Naive thymus-derived CD8-positive, alpha-beta T cell (primary cell): ENCODE results near the gene FOCAD. TPM values are rescaled to one million over a fixed set of nuclear protein-coding genes. Genes with fewer than 3 reads are reported as not detected.
A peak's percentile ranks its signal among the peaks of the same experiment; 100 is the strongest.
"Not testable (repeated sequence)": the region's sequence is repeated elsewhere in the genome, so short reads cannot be mapped to it uniquely, and the experiment has no call there.

ENCODE experiments used
- ATAC-seq, 2 donors: fragments of 150-1000 bp; cut with Tn5 transposase in 1 of 2; sonication (Bioruptor Pico), chemical (Tn5 transposase) in 1 of 2; 1 replicate in 1 of 2; 2 replicates in 1 of 2; pipeline ENCODE4 v1.10.0; 2021; ENCODE audit warnings: mild to moderate bottlenecking in 2 of 2, moderate library complexity in 2 of 2
- POLR2A ChIA-PET: fragments of 350-600 bp; sonication (Branson Sonifier 250); formaldehyde crosslinking; loops from one replicate; lab custom pipeline; 2021; ENCODE audit warnings: antibody characterized with exemption; lab: Charles Lee
- DNase-seq, 10 donors: peaks; one replicate each; pipeline versions ENCODE4 v3.0.0 to v3.0.0-alpha.2; 2020 to 2022
- H3K27ac Mint-ChIP-seq, 10 donors: one replicate each; pipeline ENCODE4 v1.8.0; 2020 to 2022; ENCODE audit warnings: mild to moderate bottlenecking in 10 of 10, mixed read lengths in 10 of 10, moderate library complexity in 4 of 10, inconsistent platforms in 1 of 10
- H3K27me3 Mint-ChIP-seq, 5 donors: one replicate each; pipeline ENCODE4 v1.8.0; 2021 to 2022; ENCODE audit warnings: mixed read lengths in 5 of 5
- H3K36me3 Mint-ChIP-seq, 3 donors: one replicate each; pipeline ENCODE4 v1.8.0; 2020 to 2022; ENCODE audit warnings: mixed read lengths in 3 of 3, mild to moderate bottlenecking in 2 of 3, inconsistent platforms in 1 of 3
- H3K4me1 Mint-ChIP-seq, 4 donors: one replicate each; pipeline ENCODE4 v1.8.0; 2021 to 2022; ENCODE audit warnings: mixed read lengths in 4 of 4
- H3K4me3 Mint-ChIP-seq, 10 donors: one replicate each; pipeline ENCODE4 v1.8.0; 2020 to 2022; ENCODE audit warnings: mild to moderate bottlenecking in 10 of 10, mixed read lengths in 10 of 10, moderate library complexity in 6 of 10, inconsistent platforms in 1 of 10
- H3K9me3 Mint-ChIP-seq, 9 donors: one replicate each; pipeline ENCODE4 v1.8.0; 2020 to 2022; ENCODE audit warnings: mixed read lengths in 9 of 9, mild to moderate bottlenecking in 3 of 9, inconsistent platforms in 1 of 9, moderate library complexity in 1 of 9
- polyA plus RNA-seq, 3 donors: library from polyadenylated mRNA; unstranded; fragments of 300-500 nt; fragmentation: Illumina TruSeq; gene quantifications; one replicate each; pipeline ENCODE4 v1.2.3, GENCODE V29; 2021
- total RNA-seq, 8 experiments: library from RNA in 2 of 8; stranded (reverse) in 2 of 8; gene quantifications; one replicate each; pipeline ENCODE4 v1.2.3 and lab custom pipeline; 2021 to 2026

FOCAD gene
- 10 to 100 TPM; 16.0 to 16.1 TPM for total RNA-seq
- polyA plus RNA-seq = 10 to 100 TPM; 12.5 to 15.3 (median 14.9) TPM
- 43.6 to 52.7 (median 46.1) reads per million in 6 experiments for total RNA-seq (lab: John Stamatoyannopoulos, UW)

DNA sequence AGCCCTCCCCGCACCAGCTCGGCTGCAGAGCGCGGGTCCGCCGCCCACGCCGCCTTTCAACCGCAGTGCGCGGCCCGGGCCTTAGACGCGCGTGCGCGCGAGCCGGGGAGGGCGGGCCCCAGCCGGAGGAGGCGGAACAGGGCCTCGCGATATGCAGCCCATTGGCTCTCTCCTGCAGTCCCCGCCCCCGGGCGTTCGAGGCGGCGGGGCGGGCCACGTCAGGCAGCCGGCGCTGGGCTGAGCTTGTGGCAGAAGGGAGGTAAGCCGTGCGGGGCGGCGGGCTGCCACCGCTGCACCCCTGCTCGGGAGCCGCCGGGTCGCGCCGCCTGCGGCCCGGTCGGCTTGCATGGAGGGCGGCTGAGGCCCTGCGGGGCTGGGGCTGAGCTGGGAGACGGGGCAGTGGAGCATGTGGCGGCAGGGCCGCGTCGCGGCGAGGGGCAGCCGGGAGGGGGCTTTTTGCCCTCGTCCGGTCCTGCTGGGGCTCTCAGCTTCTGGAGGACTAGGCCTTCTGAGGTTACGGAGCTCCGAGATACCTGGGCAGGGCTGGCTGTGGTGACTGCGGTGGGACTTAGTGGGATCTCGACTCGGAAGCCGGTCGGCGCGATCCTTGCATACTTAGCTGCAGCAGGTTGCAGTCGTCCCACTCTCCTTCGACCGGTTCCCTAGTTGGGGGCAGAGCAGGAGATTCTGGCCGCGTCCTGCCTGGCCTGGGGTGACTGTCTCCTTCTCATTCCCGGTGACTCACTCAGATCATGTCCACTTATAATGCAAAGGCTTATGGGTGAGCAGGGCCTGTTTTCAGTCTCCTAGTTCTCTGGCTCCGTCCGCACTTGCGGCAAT is at the start of gene FOCAD:
Gene FOCAD (plus strand): TSS at position 225 of the 840 bp plus-strand sequence. CDS start 31,095 bp downstream, outside the sequence.
- Mint-ChIP-seq H3K27me3 (no peaks in the 10 kb centered on the region), H3K4me3 (peak within 1 kb of the TSS; percentile 83 to 97 (median 92)), H3K36me3 (no peaks in the 10 kb centered on the region), H3K4me1 (peaks cover 14 to 27% (median 19%) of the 10 kb centered on the region in 4 donors), H3K27ac (peak within 1 kb of the TSS; percentile 53 to 94 (median 90)), H3K9me3 (no peaks in the 10 kb centered on the region)
- POLR2A ChIA-PET = interaction anchor here (0.5 to 3.1 kb wide), 15 partner anchors 10 to 1556 kb away, joined by 3 to 43 read pairs (median 4); partner anchors contain the start of gene MLLT3
- ATAC-seq = peak; percentile 97 to 98
- peak; percentile 91 to 97 (median 96) for DNase-seq

DNA sequence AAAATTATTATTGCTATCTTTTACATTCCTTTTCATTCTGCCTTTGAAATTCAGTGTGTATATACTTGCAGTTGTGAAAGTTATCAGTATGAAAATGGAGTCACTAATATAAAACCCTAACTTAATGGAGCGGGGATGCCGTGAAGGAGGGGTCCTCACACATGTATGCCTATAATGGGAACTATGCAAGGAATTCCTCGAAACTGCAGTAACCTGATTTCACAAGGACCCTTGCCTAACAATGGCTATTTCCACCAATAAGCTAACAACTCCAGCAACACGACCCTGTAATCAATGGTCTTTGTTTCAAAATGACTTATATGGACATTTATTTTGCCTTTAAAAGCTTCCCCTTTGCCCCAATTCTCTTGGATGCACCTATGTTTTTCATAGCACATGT is 49.2 kb upstream of the FOCAD start:
- no peak for DNase-seq
- Mint-ChIP-seq H3K27ac (no peak overlapping the region), H3K9me3 (no peaks in the 10 kb centered on the region), H3K4me3 (no peak overlapping the region), H3K36me3 (no peaks in the 10 kb centered on the region), H3K27me3 (peaks cover 0 to 15% (median 2%) of the 10 kb centered on the region in 5 donors), H3K4me1 (peaks cover under 1 to 5% (median 3%) of the 10 kb centered on the region in 4 donors)
- ATAC-seq = no peak
- POLR2A ChIA-PET = no interaction called here

GRCh38 chr9:20636888-20637440 is 47.1 kb upstream of the FOCAD start:
- no peak for ATAC-seq
- Mint-ChIP-seq H3K27ac (no peak overlapping the region), H3K4me1 (peaks cover 10 to 19% (median 16%) of the 10 kb centered on the region in 4 donors), H3K36me3 (no peaks in the 10 kb centered on the region), H3K9me3 (no peaks in the 10 kb centered on the region), H3K27me3 (peaks cover 0 to 8% (median 0%) of the 10 kb centered on the region in 5 donors), H3K4me3 (no peak overlapping the region)
- POLR2A ChIA-PET = no interaction called here
- no peak for DNase-seq

DNA sequence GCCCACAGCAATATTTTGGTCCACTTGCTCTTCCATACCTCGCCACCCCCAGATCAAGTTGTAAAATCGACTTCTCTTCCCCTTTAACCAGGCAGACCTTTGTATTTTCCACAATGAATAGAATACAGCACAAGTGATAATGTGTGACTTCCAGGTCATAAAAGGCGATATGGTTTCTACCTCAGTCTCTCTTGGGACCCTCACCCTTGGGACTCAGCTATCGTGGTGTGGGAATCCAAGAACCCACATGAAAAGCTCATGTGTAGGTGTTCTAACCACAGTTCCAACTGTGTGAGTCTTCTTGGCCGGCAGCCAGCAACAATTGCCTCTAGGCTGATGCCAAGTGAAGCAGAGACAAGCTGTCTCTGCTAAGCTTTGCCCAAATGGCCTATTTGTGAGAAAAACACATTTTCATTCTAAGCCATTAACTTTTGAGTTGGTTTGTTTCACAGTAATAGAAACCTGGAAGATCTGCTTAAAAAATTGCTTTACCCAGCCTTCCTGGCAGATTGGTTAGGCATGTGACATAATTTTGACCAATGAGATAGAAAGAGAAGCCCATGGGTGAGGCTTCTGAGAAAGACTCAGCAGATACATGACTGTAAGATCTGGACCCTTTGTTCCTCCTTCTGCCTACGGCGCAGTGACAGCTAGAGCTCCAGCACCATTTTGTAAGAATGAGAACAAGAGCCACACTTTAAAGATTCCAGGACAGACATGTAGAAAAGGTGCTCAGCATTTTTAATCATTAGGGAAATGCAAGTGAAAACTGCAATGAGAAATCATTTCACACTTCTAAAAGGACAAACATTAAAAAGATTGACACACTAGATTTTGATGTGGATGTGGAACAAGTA is 43.5 kb upstream of the FOCAD start:
- Mint-ChIP-seq H3K27me3 (peaks cover 0 to 11% (median 0%) of the 10 kb centered on the region in 5 donors), H3K9me3 (no peaks in the 10 kb centered on the region), H3K27ac (peak overlapping the region; percentile 5 to 86 (median 62)), H3K36me3 (no peaks in the 10 kb centered on the region), H3K4me3 (peak overlapping the region; percentile 36 to 80 (median 66)), H3K4me1 (peaks cover 11 to 22% (median 18%) of the 10 kb centered on the region in 4 donors)
- peak; percentile 91 to 92 for ATAC-seq
- POLR2A ChIA-PET = interaction anchor here (0.9 to 1.3 kb wide), 3 partner anchors 18 to 43 kb away, joined by 3 to 6 read pairs (median 5); partner anchors contain the start of genes FOCAD and MLLT3
- peak; percentile 62 to 90 (median 74) for DNase-seq

DNA sequence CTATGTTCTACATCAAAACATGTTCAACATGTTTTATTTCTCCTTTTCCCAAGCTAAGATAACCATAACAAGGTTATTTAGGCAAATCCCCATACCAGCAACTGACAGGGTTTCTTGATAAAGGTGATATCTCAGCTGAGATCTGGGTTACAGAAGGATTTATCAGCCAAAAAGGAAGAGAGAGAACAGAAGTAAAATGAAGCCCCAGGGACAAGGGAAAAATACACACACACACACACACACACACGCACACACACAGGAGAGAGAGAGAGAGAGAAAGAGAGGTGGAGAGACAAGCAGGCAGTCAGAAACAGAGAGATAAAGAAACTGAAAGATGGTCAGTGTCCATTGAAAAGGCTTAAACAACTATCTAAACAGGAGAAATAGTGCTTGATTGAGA is 42.0 kb upstream of the FOCAD start:
- no peak for ATAC-seq
- Mint-ChIP-seq H3K9me3 (no peaks in the 10 kb centered on the region), H3K27me3 (peaks cover 0 to 18% (median 2%) of the 10 kb centered on the region in 5 donors), H3K27ac (peak overlapping the region in 1 of 10 donors; percentile 69), H3K4me3 (no peak overlapping the region), H3K4me1 (peaks cover 11 to 22% (median 18%) of the 10 kb centered on the region in 4 donors), H3K36me3 (no peaks in the 10 kb centered on the region)
- DNase-seq = no peak
- POLR2A ChIA-PET = no interaction called here

- H3K4me3 Mint-ChIP-seq = no peak overlapping the region
- POLR2A ChIA-PET = no interaction called here
- ATAC-seq (no peak), DNase-seq (no peak)
- H3K4me1 Mint-ChIP-seq = peaks cover 11 to 22% (median 18%) of the 10 kb centered on the region in 4 donors
- H3K9me3 Mint-ChIP-seq = no peaks in the 10 kb centered on the region
- peaks cover 0 to 22% (median 5%) of the 10 kb centered on the region in 5 donors for H3K27me3 Mint-ChIP-seq
- no peaks in the 10 kb centered on the region for H3K36me3 Mint-ChIP-seq
- no peak overlapping the region for H3K27ac Mint-ChIP-seq
Observed at GRCh38 chr9:20643660-20644059, 40.4 kb upstream of the FOCAD start.

- Mint-ChIP-seq H3K4me1 (peaks cover 0 to 10% (median 4%) of the 10 kb centered on the region in 4 donors), H3K4me3 (no peak overlapping the region), H3K36me3 (no peaks in the 10 kb centered on the region), H3K27ac (no peak overlapping the region), H3K9me3 (no peaks in the 10 kb centered on the region), H3K27me3 (peaks cover 0 to 22% (median 6%) of the 10 kb centered on the region in 5 donors)
- DNase-seq = no peak
- no peak for ATAC-seq
- POLR2A ChIA-PET = no interaction called here
Observed at GRCh38 chr9:20646656-20647055, 37.4 kb upstream of the FOCAD start.

- H3K4me1 Mint-ChIP-seq = peaks cover 0 to 2% (median 0%) of the 10 kb centered on the region in 4 donors
- POLR2A ChIA-PET = no interaction called here
- H3K36me3 Mint-ChIP-seq = no peaks in the 10 kb centered on the region
- H3K27me3 Mint-ChIP-seq = peaks cover 0 to 14% (median 6%) of the 10 kb centered on the region in 5 donors
- DNase-seq (no peak), ATAC-seq (no peak)
- H3K27ac Mint-ChIP-seq = no peak overlapping the region
- H3K9me3 Mint-ChIP-seq = no peaks in the 10 kb centered on the region
- H3K4me3 Mint-ChIP-seq = no peak overlapping the region
Observed at GRCh38 chr9:20649381-20649780, 34.7 kb upstream of the FOCAD start.

DNA sequence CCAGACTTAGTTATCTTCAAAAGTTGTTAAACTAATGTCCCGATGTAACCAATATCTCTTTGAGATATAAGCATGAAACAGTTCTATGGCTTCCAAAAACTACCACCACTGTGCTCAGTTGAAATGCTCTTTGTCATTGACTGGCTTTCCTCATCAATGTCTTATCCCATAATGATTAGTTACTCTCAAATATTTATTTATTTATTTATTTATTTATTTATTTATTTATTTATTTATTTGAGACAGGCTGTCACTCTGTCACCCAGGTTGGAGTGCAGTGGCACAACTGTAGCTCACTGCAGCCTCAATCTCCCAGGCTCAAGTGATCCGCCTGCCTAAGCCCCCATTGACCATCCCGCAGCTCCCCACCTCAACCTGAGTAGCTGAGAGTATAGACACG is 33.7 kb upstream of the FOCAD start:
- H3K4me1 Mint-ChIP-seq = peaks cover 0 to 7% (median 5%) of the 10 kb centered on the region in 4 donors
- no peaks in the 10 kb centered on the region for H3K9me3 Mint-ChIP-seq
- no peak overlapping the region for H3K27ac Mint-ChIP-seq
- peaks cover 0 to 13% (median 6%) of the 10 kb centered on the region in 5 donors for H3K27me3 Mint-ChIP-seq
- H3K36me3 Mint-ChIP-seq = no peaks in the 10 kb centered on the region
- POLR2A ChIA-PET = no interaction called here
- no peak overlapping the region for H3K4me3 Mint-ChIP-seq
- DNase-seq (no peak), ATAC-seq (no peak)

GRCh38 chr9:20650750-20651299 is 33.2 kb upstream of the FOCAD start:
- ATAC-seq (no peak), DNase-seq (no peak)
- POLR2A ChIA-PET = no interaction called here
- Mint-ChIP-seq H3K27ac (no peak overlapping the region), H3K9me3 (no peaks in the 10 kb centered on the region), H3K4me3 (no peak overlapping the region), H3K4me1 (peaks cover 0 to 11% (median 6%) of the 10 kb centered on the region in 4 donors), H3K27me3 (peaks cover 0 to 12% (median 5%) of the 10 kb centered on the region in 5 donors), H3K36me3 (no peaks in the 10 kb centered on the region)

DNA sequence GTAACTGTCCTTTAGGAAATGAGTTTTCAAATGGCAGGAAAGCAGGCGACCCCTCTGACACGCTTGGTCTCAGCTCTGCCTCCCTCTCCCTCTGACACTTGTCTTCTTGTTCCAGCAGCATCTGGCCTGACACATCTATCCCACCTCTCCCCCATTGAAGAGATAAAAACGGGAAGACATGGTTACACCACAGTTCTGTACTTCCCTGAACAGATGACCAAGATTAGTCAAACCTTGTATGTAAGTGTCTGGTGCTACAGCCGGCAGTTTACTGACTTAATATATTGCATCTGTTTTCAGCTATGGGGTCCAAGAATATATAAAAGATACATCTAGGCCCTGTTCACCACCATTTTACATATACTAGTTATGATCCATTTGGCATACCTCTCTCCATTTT is 32.1 kb upstream of the FOCAD start:
- Mint-ChIP-seq H3K4me1 (peaks cover 0 to 11% (median 6%) of the 10 kb centered on the region in 4 donors), H3K9me3 (no peaks in the 10 kb centered on the region), H3K4me3 (no peak overlapping the region), H3K27ac (no peak overlapping the region), H3K36me3 (no peaks in the 10 kb centered on the region), H3K27me3 (peaks cover 0 to 9% (median 5%) of the 10 kb centered on the region in 5 donors)
- no peak for ATAC-seq
- no peak for DNase-seq
- POLR2A ChIA-PET = no interaction called here

GRCh38 chr9:20658246-20658667 is 25.8 kb upstream of the FOCAD start:
- Mint-ChIP-seq H3K27ac (peak overlapping the region; percentile 36 to 89 (median 85)), H3K4me3 (peak overlapping the region in 1 of 10 donors; percentile 94), H3K4me1 (peaks cover 2 to 16% (median 6%) of the 10 kb centered on the region in 4 donors)
- POLR2A ChIA-PET = interaction anchor here (1.1 to 1.7 kb wide), 2 partner anchors 18 to 26 kb away, joined by 3 to 5 read pairs; partner anchors contain the start of gene FOCAD
- not testable (repeated sequence) for ATAC-seq, H3K9me3 Mint-ChIP-seq, H3K36me3 Mint-ChIP-seq, H3K27me3 Mint-ChIP-seq
- DNase-seq = peak in 8 of 10 donors; percentile 38 to 69 (median 47)
